Omental fat pad (tissue), 4 donors: ENCODE results near the gene AP2A2. TPM values are rescaled to one million over a fixed set of nuclear protein-coding genes. Genes with fewer than 3 reads are reported as not detected.
"Not testable (repeated sequence)": the region's sequence is repeated elsewhere in the genome, so short reads cannot be mapped to it uniquely, and the experiment has no call there.

Source experiments
- ATAC-seq: fragments of 150-250 bp; one replicate; pipeline ENCODE4 v1.9.1; 2016; ENCODE audit warnings: mild to moderate bottlenecking, moderate library complexity; ENCODE audit not compliant: low FRiP score
- DNase-seq: peaks from one replicate; pipeline ENCODE4 v3.0.0-alpha.2; 2019; ENCODE audit warnings: low spot score
- total RNA-seq, 4 donors: library from RNA; depleted of rRNA; stranded (reverse); fragments of >200 nt; gene quantifications; one replicate each; pipeline ENCODE4 v1.1.0, GENCODE V29; 2016
- TF ChIP-seq, protein P1 (sequence below), 3 donors: fragments of 450-650 bp; IDR thresholded peaks; one replicate each; pipeline ENCODE4 v1.5.1; 2016 to 2017; ENCODE audit warnings: antibody characterized with exemption in 3 of 3, mild to moderate bottlenecking in 3 of 3, moderate library complexity in 2 of 3

Gene AP2A2
- total RNA-seq, 4 donors from 2014 or later = 68.4 to 126 (median 99.2) TPM

DNA sequence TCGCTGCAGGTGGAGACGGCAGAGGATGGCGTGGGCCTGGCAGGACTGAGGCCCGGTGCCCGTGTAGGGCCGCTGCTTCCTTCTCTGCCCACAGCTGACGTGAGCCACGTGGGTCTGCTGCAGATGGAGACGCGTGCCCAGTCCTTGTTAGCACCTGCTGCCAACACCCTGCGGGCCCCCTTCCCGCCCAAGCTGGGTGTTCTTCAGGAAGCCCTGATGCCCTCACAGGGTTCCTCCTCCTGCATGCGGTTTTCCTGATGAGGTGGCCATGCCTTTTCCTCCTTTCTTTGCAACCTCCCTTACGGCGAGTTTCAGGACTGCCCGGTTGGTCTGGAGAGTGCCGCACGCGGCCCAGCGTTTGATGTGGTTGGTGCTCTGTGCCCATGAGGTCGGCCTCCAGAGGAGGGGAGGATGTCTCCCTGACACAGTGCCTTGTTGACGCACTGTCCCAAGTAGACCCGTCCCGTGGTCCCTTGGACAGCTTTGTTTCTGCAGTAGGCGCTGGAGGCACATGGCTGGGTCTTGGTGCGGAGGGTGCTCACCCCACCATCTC lies 44.7 kb downstream of the AP2A2 start:
- no peak for ATAC-seq
- TF ChIP-seq, protein P1, sequence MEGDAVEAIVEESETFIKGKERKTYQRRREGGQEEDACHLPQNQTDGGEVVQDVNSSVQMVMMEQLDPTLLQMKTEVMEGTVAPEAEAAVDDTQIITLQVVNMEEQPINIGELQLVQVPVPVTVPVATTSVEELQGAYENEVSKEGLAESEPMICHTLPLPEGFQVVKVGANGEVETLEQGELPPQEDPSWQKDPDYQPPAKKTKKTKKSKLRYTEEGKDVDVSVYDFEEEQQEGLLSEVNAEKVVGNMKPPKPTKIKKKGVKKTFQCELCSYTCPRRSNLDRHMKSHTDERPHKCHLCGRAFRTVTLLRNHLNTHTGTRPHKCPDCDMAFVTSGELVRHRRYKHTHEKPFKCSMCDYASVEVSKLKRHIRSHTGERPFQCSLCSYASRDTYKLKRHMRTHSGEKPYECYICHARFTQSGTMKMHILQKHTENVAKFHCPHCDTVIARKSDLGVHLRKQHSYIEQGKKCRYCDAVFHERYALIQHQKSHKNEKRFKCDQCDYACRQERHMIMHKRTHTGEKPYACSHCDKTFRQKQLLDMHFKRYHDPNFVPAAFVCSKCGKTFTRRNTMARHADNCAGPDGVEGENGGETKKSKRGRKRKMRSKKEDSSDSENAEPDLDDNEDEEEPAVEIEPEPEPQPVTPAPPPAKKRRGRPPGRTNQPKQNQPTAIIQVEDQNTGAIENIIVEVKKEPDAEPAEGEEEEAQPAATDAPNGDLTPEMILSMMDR (IDR thresholded peaks at IDR 0.05) = no peak
- no peak for DNase-seq

DNA sequence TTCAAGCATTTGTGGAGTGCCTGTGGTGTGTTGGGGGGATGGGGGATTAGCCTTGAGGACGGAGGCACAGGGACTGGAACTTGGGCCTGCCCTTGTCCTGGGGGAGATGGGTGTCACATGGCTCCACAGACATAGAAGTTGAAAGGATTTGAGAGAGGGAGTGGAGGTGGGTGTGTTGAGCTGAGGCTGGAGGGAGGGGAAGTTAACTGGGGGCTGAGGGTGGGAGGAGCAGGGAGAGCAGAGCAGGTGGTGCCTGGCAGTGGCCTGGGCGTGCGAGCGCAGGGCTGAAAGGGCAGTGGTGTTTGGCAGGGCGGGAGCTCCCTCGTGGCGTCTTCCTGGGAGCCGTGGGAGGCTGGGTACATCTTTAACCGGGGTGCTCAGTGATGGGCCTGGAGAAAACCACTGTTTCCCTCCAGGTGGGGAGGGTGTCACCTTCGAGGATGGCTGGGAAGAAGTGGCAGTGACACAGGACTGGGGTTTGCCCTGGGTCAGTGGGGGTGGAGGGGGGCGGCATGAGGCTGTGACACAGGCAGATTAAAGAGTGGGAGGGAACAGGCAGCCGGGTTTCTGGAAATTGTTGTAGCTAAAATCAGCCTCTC lies 45.5 kb downstream of the AP2A2 start:
- DNase-seq = no peak
- TF ChIP-seq, protein P1 (IDR thresholded peaks at IDR 0.05) = no peak

DNA sequence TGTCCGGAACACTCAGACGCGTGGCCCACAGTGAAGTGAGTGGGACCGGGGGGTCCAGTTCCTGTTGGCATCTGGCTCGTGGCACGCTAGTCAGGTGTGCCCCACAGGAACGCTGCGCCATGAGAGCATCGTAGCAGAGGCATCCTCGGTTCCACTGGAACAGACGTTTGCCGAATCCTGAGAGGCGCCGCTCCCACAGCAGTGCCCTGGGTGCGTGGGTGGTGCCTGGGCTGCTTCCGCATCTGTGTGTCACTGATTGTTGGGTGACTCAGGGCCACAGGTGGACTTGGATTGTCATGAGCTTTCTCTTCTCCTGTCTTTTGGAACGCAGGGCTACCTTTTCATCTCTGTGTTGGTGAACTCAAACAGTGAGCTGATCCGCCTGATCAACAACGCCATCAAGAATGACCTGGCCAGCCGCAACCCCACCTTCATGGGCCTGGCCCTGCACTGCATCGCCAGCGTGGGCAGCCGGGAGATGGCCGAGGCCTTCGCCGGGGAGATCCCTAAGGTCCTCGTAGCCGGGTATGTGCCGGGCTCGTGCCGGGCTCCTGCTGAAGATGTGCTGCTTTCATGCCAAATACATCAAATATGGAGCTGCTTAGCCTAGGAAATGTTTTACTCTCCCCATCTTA lies 46.2 kb downstream of the AP2A2 start:
- TF ChIP-seq, protein P1 (IDR thresholded peaks at IDR 0.05) = no peak
- ATAC-seq (no peak), DNase-seq (no peak)

More for the DNA sequence above, 45.5 kb downstream of the AP2A2 start:
- no peak for ATAC-seq

DNA sequence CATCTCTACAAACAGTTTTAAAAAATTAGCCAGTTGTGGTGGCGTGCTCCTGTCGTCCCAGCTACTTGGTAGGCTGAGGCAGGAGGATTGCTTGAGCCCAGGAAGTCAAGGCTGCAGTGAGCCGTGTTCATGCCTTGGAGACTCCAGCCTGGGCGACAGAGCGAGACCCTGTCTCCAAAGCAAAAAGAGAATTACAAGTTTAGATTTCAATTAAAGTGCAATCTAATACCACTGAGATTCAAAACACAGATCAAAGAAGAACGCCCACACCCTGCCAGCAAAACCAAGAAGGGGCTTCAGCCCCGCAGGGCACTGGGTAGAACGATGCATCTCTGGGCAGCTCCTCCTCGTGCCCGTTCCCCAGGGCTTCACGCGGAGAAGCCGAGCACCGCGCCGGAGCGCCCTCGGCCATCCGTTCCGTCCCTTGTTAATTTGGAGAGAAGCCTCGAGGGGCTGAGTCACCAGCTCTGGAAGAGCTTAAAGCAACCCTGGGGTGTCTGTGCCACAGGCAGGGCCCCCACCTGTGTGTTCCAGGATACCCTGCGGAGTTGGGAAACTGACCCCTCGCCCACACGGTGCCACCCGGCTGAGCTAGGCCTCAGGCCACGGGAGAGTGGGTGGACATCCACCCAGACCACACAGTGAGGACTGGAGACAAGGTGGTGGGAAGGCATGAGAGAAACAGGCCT lies 47.0 kb downstream of the AP2A2 start:
- ATAC-seq (no peak), DNase-seq (no peak)
- TF ChIP-seq, protein P1 (IDR thresholded peaks at IDR 0.05) = no peak

DNA sequence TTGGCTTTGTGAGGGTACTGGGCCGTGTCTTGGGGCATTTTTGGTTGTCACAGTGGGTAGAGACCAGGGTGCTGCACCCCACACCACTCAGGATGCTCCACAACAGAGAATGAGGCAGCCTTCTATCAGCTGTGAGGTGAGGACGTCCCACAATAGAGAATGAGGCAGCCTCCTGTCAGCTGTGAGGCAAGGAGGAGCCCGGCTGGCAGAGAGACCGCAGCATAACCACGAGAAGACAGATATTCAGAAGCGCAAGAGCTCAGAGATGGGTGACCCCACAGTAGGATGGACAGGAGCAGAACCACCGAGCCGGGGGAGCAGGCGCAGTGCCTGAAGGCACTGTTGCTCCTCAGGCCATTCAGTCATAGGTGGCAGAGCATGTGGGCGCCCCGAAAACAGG lies 47.6 kb downstream of the AP2A2 start:
- TF ChIP-seq, protein P1 (IDR thresholded peaks at IDR 0.05) = no peak
- no peak for DNase-seq
- no peak for ATAC-seq

DNA sequence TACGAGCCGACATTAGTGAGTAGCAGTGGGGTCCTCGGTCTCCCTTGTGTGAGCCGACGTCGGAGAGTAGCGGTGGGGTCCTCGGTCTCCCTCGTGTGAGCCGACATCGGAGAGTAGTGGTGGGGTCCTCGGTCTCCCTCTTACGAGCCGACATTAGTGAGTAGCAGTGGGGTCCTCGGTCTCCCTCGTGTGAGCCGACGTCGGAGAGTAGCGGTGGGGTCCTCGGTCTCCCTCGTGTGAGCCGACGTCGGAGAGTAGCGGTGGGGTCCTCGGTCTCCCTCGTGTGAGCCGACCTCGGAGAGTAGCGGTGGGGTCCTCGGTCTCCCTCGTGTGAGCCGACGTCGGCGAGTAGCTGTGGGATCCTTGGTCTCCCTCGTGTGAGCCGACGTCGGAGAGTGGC lies 49.7 kb downstream of the AP2A2 start:
- DNase-seq, ATAC-seq: not testable (repeated sequence)

DNA sequence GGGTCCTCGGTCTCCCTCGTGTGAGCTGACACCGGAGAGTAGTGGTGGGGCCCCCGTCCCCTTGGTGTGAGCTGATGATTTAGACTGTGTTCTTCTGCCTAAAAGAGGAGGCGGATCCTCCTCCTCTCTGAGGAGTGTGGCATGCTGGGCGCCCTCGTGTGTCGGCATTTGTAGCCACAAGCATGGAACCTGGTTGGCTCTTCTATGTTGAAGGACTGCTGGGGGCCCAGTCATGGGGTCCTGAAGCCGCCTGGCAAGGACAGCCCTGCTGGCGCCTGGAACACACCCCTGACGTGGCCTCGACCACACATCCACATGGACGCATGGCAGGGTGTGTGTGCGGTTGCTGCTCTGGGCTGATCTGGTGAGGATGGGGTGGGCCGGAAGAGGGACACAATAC lies 50.2 kb downstream of the AP2A2 start:
- ATAC-seq (no peak), DNase-seq (no peak)
- TF ChIP-seq, protein P1 (IDR thresholded peaks at IDR 0.05) = no peak
